Activated T-helper 1 cell treated with anti-CD3 and anti-CD28 coated beads, Interleukin-12 subunit alpha, Interleukin-12 subunit beta, Interleukin-2, Interleukin-4 antibody, amounts not matched to agents 30 ng/mL and 10 ng/mL and 1 ng/mL, durations not matched to agents 14 hours and 24 hours and 36 hours (primary cell): Measurements from ENCODE around the gene MTARC1. TPM values are rescaled to one million over a fixed set of nuclear protein-coding genes. Genes with fewer than 3 reads are reported as not detected.

Experiments used
- DNase-seq: peaks from one replicate; pipeline ENCODE4 v3.0.0; 2021; ENCODE audit warnings: low spot score
- H3K27ac Mint-ChIP-seq: one replicate; pipeline ENCODE4 v1.8.0; 2021; ENCODE audit warnings: mild to moderate bottlenecking, mixed read lengths
- H3K27me3 Mint-ChIP-seq: one replicate; pipeline ENCODE4 v1.8.0; 2022; ENCODE audit warnings: mild to moderate bottlenecking, moderate library complexity, mixed read lengths; ENCODE audit not compliant: insufficient read depth
- H3K36me3 Mint-ChIP-seq: one replicate; pipeline ENCODE4 v1.8.0; 2021; ENCODE audit warnings: low read depth, mixed read lengths
- H3K4me1 Mint-ChIP-seq: one replicate; pipeline ENCODE4 v1.8.0; 2021; ENCODE audit warnings: low read depth, mixed read lengths
- H3K4me3 Mint-ChIP-seq: one replicate; pipeline ENCODE4 v1.8.0; 2021; ENCODE audit warnings: mild to moderate bottlenecking, moderate library complexity, mixed read lengths
- H3K9me3 Mint-ChIP-seq: one replicate; pipeline ENCODE4 v1.8.0; 2021; ENCODE audit warnings: mixed read lengths
- intact Hi-C: fragments of 100-400 bp; cut with micrococcal nuclease; formaldehyde crosslinking; loops from one replicate; pipeline ENCODE4 v1.15.1; 2024
- total RNA-seq: library from RNA; stranded (reverse); gene quantifications from 2 replicates; pipeline ENCODE4 v1.2.3, GENCODE V29; 2022

MTARC1 gene
- total RNA-seq, 1 donor from 2014 or later, result not detected

DNA sequence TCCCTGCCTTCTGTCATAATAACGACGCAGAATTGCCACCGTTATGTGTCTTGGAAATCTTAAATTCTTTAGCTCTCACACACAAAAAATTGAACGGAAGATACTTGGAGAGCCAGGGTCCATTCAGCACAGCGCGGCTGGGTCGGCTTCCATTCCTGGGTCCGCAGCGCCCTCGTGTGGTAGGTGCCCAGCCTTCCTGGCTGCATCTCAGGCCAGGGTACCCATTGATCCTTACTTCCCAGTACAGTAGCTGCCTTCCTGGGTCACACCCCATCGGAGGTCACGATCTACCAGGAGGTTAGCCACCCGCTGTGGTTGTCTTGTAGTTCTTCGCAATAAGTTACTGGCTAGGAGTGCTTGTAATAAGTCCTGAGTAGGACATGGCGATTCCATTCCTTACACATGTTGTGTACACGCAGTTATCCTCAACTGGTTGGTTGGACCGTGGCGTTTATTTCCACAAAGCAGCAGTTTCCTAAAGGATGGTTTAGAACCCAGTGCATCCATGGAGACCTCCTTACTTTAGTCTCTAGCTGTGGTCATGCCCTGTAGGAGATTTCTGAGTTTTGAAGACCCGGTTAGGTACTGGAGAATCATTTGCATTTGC, 9.9 kb upstream of the MTARC1 start:
- no peak overlapping the region for H3K27ac Mint-ChIP-seq
- H3K4me3 Mint-ChIP-seq, result no peak overlapping the region
- H3K4me1 Mint-ChIP-seq, result no peaks in the 10 kb centered on the region
- intact Hi-C loops, result loop anchor here (1.0 to 5.0 kb wide), 3 partner anchors 87 to 665 kb away; partner anchors contain the start of gene C1orf115
- H3K36me3 Mint-ChIP-seq, result no peaks in the 10 kb centered on the region
- no peaks in the 10 kb centered on the region for H3K9me3 Mint-ChIP-seq
- DNase-seq, result peak; percentile 32
- peaks cover 7% of the 10 kb centered on the region for H3K27me3 Mint-ChIP-seq

DNA sequence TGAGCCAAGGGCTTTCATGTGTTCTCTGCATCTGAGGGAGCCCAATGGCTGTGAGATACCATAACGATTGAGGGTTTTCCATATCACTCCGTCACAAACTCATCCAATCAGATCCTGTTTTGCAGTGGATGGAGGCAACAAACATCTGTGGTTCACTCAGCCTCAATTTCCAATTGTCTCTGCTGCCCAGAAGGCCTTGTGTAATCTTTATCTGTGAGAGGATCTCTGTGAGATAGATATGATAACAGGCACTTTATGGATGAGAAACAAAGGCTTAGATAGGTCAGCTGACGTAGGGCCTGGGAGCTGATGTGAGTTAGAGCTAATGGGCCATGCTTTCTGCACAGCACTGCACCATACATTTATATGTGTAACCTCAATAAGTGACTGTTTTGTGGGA, 3.3 kb upstream of the MTARC1 start:
- intact Hi-C loops, result no loop called here
- Mint-ChIP-seq H3K27me3 (peaks cover 47% of the 10 kb centered on the region), H3K27ac (no peak overlapping the region), H3K4me3 (no peak overlapping the region), H3K36me3 (no peaks in the 10 kb centered on the region), H3K9me3 (no peaks in the 10 kb centered on the region), H3K4me1 (no peaks in the 10 kb centered on the region)
- DNase-seq, result no peak

GRCh38 chr1:220784751-220785150, 2.0 kb upstream of the MTARC1 start:
- Mint-ChIP-seq H3K9me3 (no peaks in the 10 kb centered on the region), H3K4me3 (no peak overlapping the region), H3K27me3 (peaks cover 50% of the 10 kb centered on the region), H3K4me1 (no peaks in the 10 kb centered on the region), H3K27ac (no peak overlapping the region), H3K36me3 (no peaks in the 10 kb centered on the region)
- DNase-seq, result no peak
- intact Hi-C loops, result no loop called here

DNA sequence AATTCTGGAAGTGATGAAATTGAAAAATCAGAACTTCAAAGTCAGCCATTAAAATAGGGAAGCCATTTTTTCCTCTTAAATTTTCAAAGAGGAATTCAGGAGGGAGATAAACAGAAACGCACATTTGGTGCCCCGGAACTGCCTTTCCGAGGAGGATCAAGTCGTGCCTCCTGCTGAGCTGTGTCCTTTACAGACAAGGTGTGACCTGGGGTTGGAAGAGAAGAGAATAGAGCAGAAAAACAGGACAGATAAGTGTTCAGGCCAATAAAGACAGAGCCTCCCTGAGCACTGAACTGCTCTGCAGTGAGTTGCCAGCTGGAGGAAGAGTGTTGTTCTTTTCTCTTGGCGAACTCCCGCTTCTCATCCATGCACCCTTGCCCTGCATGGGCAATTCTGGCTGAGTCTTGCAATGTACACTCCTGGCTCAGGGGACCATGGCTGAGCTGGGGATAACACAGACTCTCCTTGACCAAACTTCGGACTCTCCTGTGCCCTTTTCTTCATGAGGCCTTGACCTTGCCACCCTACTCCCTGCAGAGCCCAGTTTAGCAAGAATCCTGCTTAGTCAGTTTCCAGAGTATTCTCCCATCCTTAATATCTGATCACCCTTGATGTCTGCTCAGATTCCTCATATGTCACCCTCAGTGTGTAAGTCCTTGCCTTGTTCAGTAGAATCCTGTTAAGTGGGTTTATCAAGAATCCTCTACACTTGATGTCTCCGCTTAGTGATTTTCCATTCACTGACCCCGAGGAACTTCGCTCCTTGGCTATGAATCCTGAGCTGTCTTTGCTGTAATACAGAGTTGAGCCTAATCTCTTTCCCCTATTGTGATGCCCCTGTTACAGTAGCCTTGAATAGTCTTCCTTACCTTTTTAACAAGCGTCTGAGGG, 1.3 kb upstream of the MTARC1 start:
- no peak for DNase-seq
- peaks cover 52% of the 10 kb centered on the region for H3K27me3 Mint-ChIP-seq
- H3K36me3 Mint-ChIP-seq, result no peaks in the 10 kb centered on the region
- no peak overlapping the region for H3K27ac Mint-ChIP-seq
- H3K4me1 Mint-ChIP-seq, result no peaks in the 10 kb centered on the region
- intact Hi-C loops, result no loop called here
- H3K9me3 Mint-ChIP-seq, result no peaks in the 10 kb centered on the region
- H3K4me3 Mint-ChIP-seq, result no peak overlapping the region

GRCh38 chr1:220786057-220786336, 716 bp upstream of the MTARC1 start:
- Mint-ChIP-seq H3K27me3 (peaks cover 55% of the 10 kb centered on the region), H3K36me3 (no peaks in the 10 kb centered on the region), H3K9me3 (no peaks in the 10 kb centered on the region), H3K4me3 (no peak overlapping the region), H3K4me1 (no peaks in the 10 kb centered on the region), H3K27ac (no peak overlapping the region)
- DNase-seq, result no peak
- intact Hi-C loops, result no loop called here

DNA sequence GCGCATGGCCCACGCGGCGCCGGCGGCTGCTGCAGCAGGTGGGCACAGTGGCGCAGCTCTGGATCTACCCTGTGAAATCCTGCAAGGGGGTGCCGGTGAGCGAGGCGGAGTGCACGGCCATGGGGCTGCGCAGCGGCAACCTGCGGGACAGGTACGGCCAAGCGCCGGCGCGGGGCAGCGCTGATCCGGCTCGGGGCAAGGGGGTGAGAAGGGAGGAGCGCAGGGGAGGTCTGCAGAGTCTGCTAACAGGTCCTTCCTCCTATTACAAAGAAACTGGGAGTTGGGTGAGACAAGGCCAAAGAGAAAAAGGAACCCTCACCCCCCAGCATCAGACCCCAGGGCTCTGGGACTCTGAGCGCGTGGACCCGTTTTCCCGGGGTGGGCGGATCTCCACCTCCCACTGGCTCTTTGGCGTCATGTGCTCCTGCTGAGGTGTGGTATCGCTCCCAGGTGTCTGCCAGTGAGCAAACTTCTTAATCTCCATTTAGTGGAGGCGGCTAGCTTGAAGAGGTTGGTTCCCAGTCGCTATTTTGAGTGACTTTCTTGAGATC, 431 bp downstream of the MTARC1 start:
- H3K27ac Mint-ChIP-seq, result no peak overlapping the region
- intact Hi-C loops, result no loop called here
- H3K27me3 Mint-ChIP-seq, result peaks cover 60% of the 10 kb centered on the region
- H3K4me3 Mint-ChIP-seq, result no peak overlapping the region
- H3K4me1 Mint-ChIP-seq, result no peaks in the 10 kb centered on the region
- no peaks in the 10 kb centered on the region for H3K9me3 Mint-ChIP-seq
- H3K36me3 Mint-ChIP-seq, result no peaks in the 10 kb centered on the region
- DNase-seq, result no peak

GRCh38 chr1:220788900-220789299, 2.2 kb downstream of the MTARC1 start:
- intact Hi-C loops, result no loop called here
- no peak overlapping the region for H3K4me3 Mint-ChIP-seq
- no peaks in the 10 kb centered on the region for H3K9me3 Mint-ChIP-seq

GRCh38 chr1:220789532-220790147, 2.9 kb downstream of the MTARC1 start:
- H3K27ac Mint-ChIP-seq, result no peak overlapping the region
- H3K36me3 Mint-ChIP-seq, result no peaks in the 10 kb centered on the region
- no peaks in the 10 kb centered on the region for H3K9me3 Mint-ChIP-seq
- peaks cover 43% of the 10 kb centered on the region for H3K27me3 Mint-ChIP-seq
- DNase-seq, result no peak
- no peaks in the 10 kb centered on the region for H3K4me1 Mint-ChIP-seq
- intact Hi-C loops, result no loop called here
- H3K4me3 Mint-ChIP-seq, result no peak overlapping the region

More at GRCh38 chr1:220788900-220789299, 2.2 kb downstream of the MTARC1 start:
- Mint-ChIP-seq H3K27me3 (peaks cover 46% of the 10 kb centered on the region), H3K27ac (no peak overlapping the region), H3K36me3 (no peaks in the 10 kb centered on the region), H3K4me1 (no peaks in the 10 kb centered on the region)
- DNase-seq, result no peak

DNA sequence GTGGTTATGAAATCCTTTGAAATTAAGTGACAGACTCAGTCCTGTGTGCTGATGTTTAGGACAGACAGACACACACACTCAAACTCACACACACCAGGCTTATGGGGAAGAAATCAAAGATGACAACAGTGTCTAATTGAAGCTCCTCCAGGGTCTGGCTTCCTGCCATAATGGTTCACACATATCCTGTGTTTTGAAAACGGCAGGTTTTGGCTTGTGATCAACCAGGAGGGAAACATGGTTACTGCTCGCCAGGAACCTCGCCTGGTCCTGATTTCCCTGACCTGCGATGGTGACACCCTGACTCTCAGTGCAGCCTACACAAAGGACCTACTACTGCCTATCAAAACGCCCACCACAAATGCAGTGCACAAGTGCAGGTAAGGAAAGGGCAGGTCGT, 4.6 kb downstream of the MTARC1 start:
- H3K4me1 Mint-ChIP-seq, result no peaks in the 10 kb centered on the region

DNA sequence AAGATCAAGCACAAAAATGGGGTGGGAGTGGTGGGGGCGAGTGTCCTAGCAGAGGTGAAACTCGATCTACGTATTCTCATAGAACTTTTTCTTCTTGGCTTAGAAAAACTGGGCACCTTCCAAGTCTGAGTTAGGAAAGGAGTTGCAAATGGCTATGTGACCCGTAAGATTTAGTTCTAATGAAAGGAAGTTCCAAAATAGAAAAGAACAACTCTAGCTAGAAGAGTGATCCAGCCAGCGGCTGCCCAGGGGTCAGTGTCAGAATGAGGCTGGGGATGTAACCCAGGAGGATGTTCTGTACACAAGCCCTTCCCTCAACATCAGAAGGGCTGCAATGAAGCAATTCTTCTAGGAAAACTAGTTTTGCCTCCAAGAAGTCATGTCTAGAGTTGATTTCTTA, 5.2 kb downstream of the MTARC1 start:
- no peak for DNase-seq
- Mint-ChIP-seq H3K36me3 (no peaks in the 10 kb centered on the region), H3K4me3 (no peak overlapping the region), H3K27ac (no peak overlapping the region), H3K9me3 (no peaks in the 10 kb centered on the region), H3K27me3 (peaks cover 27% of the 10 kb centered on the region), H3K4me1 (no peaks in the 10 kb centered on the region)
- intact Hi-C loops, result no loop called here

More for the DNA sequence above, 4.6 kb downstream of the MTARC1 start:
- intact Hi-C loops, result no loop called here
- H3K9me3 Mint-ChIP-seq, result no peaks in the 10 kb centered on the region
- DNase-seq, result no peak
- no peak overlapping the region for H3K4me3 Mint-ChIP-seq
- no peak overlapping the region for H3K27ac Mint-ChIP-seq
- no peaks in the 10 kb centered on the region for H3K36me3 Mint-ChIP-seq
- peaks cover 28% of the 10 kb centered on the region for H3K27me3 Mint-ChIP-seq

- intact Hi-C loops, result no loop called here
- H3K27ac Mint-ChIP-seq, result no peak overlapping the region
- H3K9me3 Mint-ChIP-seq, result no peaks in the 10 kb centered on the region
- no peaks in the 10 kb centered on the region for H3K4me1 Mint-ChIP-seq
- H3K36me3 Mint-ChIP-seq, result no peaks in the 10 kb centered on the region
- H3K27me3 Mint-ChIP-seq, result peaks cover 8% of the 10 kb centered on the region
- H3K4me3 Mint-ChIP-seq, result no peak overlapping the region
- no peak for DNase-seq
Observed at GRCh38 chr1:220796530-220796929, 9.8 kb downstream of the MTARC1 start.

DNA sequence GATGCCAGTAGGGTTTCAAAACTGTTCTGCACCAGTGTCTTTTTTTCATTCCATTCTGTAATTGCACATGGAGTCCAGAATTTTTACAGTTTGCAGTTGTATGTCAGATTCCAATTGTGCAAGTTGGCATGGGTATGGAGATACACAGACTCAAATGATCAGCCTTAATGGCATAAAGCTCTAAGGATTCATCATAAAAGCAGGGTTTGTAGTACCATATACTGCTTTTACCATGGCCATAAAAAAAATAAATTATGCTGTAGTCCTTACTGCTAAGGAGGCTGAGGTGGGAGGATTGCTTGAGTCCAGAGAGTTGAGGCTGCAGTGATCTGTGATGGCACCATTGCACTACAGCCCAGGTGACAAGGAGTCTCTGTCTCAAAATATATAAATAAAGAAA, 10.3 kb downstream of the MTARC1 start:
- intact Hi-C loops, result no loop called here
- H3K36me3 Mint-ChIP-seq, result no peaks in the 10 kb centered on the region
- no peaks in the 10 kb centered on the region for H3K4me1 Mint-ChIP-seq
- H3K27ac Mint-ChIP-seq, result no peak overlapping the region
- peaks cover 3% of the 10 kb centered on the region for H3K27me3 Mint-ChIP-seq
- DNase-seq, result no peak
- H3K4me3 Mint-ChIP-seq, result no peak overlapping the region
- no peaks in the 10 kb centered on the region for H3K9me3 Mint-ChIP-seq

- Mint-ChIP-seq H3K36me3 (no peaks in the 10 kb centered on the region), H3K27me3 (no peaks in the 10 kb centered on the region), H3K9me3 (no peaks in the 10 kb centered on the region), H3K4me3 (no peak overlapping the region), H3K4me1 (no peaks in the 10 kb centered on the region), H3K27ac (no peak overlapping the region)
- intact Hi-C loops, result no loop called here
- DNase-seq, result no peak
Observed at GRCh38 chr1:220797553-220797952, 10.8 kb downstream of the MTARC1 start.
